Measurements from ENCODE around the gene NXN. TPM values are rescaled to one million over a fixed set of nuclear protein-coding genes. Genes with fewer than 3 reads are reported as not detected.
"Not testable (repeated sequence)": the region's sequence is repeated elsewhere in the genome, so short reads cannot be mapped to it uniquely, and the experiment has no call there.

NXN gene
- polyA plus RNA-seq, 1 experiment: 118 TPM

DNA sequence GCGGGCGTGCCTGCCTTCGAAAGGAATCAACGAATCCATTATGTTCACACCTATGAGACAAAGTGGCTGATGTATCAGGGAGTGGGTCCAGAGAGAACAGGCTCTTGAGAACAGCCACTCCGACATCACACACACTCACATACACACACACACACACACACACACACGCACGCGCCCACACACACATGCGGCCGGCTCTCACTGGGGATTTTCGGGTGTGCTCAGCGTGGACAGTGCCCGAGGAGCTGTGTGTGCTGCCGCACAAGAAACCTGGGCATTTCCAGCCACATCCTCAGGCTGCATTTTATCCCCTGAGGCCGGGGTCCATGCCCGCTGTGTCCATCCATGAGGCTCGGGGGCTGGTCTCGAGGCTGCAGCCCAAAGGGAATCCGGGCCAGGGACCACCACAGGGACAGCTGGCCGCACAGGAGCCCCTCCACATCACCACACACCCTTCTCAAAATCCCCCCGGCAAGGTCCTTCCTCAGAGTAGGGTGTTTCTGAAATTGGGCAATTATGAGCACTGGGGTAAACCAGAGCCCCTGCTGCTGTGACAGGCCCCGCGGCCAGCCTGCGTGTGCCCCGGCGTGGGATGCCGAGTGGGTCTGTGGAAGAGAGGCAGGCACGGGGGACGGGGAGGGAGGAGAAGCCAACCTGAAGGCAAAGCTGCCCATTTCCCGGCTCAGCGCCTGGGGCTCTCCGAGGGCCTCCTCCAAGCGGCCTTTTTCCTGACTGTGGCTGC, 172.6 kb downstream of the NXN start:
- Histone ChIP-seq H3K9me3 (ENCODE audit: control insufficient read depth, insufficient read depth, low read length) (no peaks in the 10 kb centered on the region; the same call in 1 of the 2 replicates), H3K27ac (ENCODE audit: low read depth, low read length) (no peak overlapping the region), H3K4me3 (ENCODE audit: low read depth, low read length) (no peak overlapping the region), H3K27me3 (ENCODE audit: control insufficient read depth, insufficient read depth, low read length) (no peaks in the 10 kb centered on the region)
- DNase-seq (ENCODE audit: low read depth, low spot score): no peak
- ChIA-PET POLR2A (no interaction called here), CTCF (no interaction called here)
- no peak for TF ChIP-seq CTCF (IDR thresholded peaks at IDR 0.05; ENCODE audit: low read depth, low read length)

DNA sequence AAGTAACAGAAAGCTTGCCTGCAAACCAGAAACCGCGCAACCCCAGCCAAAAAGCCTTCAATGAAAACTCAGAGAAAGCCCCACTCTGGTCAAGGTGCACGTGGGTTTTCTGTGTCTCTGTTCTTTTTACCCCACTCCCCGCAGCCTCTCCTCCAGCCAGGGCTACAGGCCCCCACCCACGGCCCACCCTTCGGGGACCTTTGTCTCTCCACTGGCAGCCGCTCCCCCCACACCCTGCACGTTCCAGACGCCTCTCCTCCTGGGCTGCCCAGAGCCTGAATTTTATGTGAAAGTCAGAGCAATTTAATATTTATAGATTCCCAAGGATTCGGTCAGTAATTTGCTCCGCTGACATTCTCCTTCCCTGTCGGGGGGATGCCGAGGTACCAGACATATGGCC, 173.2 kb downstream of the NXN start:
- ChIA-PET CTCF (no interaction called here), POLR2A (no interaction called here)
- no peak for DNase-seq (ENCODE audit: low read depth, low spot score)
- no peaks in the 10 kb centered on the region; the same call in 1 of the 2 replicates for H3K9me3 ChIP-seq (ENCODE audit: control insufficient read depth, insufficient read depth, low read length)
- H3K27me3 ChIP-seq (ENCODE audit: control insufficient read depth, insufficient read depth, low read length): no peaks in the 10 kb centered on the region
- no peak overlapping the region for H3K27ac ChIP-seq (ENCODE audit: low read depth, low read length)
- no peak overlapping the region for H3K4me3 ChIP-seq (ENCODE audit: low read depth, low read length)
- no peak for TF ChIP-seq CTCF (IDR thresholded peaks at IDR 0.05; ENCODE audit: low read depth, low read length)

DNA sequence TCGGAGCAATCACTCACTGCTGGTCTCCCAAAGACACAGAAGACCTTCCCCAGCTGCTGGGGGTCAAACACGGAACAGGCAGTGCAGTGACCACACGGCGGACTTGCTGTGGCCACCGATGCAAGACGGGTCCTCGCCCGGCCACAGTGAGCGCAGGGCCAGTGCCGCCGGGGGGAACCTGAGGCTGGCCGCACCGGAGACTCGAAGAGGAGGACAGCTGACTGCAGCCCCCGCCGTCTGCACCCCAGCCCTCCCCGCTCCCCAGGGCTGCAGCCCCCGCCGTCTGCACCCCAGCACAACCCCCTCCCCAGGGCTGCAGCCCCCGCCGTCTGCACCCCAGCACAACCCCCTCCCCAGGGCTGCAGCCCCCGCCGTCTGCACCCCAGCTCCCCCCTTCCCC, 173.7 kb downstream of the NXN start:
- H3K27me3 ChIP-seq (ENCODE audit: control insufficient read depth, insufficient read depth, low read length); H3K9me3 ChIP-seq (ENCODE audit: control insufficient read depth, insufficient read depth, low read length); H3K27ac ChIP-seq (ENCODE audit: low read depth, low read length); DNase-seq (ENCODE audit: low read depth, low spot score); POLR2A ChIA-PET; H3K4me3 ChIP-seq (ENCODE audit: low read depth, low read length); CTCF ChIA-PET: not testable (repeated sequence)

- H3K9me3 ChIP-seq (ENCODE audit: control insufficient read depth, insufficient read depth, low read length): no peaks in the 10 kb centered on the region; the same call in 1 of the 2 replicates
- no peaks in the 10 kb centered on the region for H3K27me3 ChIP-seq (ENCODE audit: control insufficient read depth, insufficient read depth, low read length)
- ChIA-PET CTCF (no interaction called here), POLR2A (no interaction called here)
- no peak overlapping the region for H3K4me3 ChIP-seq (ENCODE audit: low read depth, low read length)
- no peak overlapping the region for H3K27ac ChIP-seq (ENCODE audit: low read depth, low read length)
- DNase-seq (ENCODE audit: low read depth, low spot score): no peak
- no peak for TF ChIP-seq CTCF (IDR thresholded peaks at IDR 0.05; ENCODE audit: low read depth, low read length)
These were observed 174.8 kb downstream of the NXN start for GRCh38 chr17:804541-805435.

GRCh38 chr17:802901-803881, 176.4 kb downstream of the NXN start:
- no peak for TF ChIP-seq CTCF (IDR thresholded peaks at IDR 0.05; ENCODE audit: low read depth, low read length)
- Histone ChIP-seq H3K9me3 (ENCODE audit: control insufficient read depth, insufficient read depth, low read length) (no peaks in the 10 kb centered on the region; the same call in 1 of the 2 replicates), H3K27ac (ENCODE audit: low read depth, low read length) (no peak overlapping the region), H3K27me3 (ENCODE audit: control insufficient read depth, insufficient read depth, low read length) (no peaks in the 10 kb centered on the region), H3K4me3 (ENCODE audit: low read depth, low read length) (no peak overlapping the region)
- no peak for DNase-seq (ENCODE audit: low read depth, low spot score)
- ChIA-PET POLR2A (no interaction called here), CTCF (no interaction called here)
